Measurements from ENCODE around the gene MPG.

MPG gene

GRCh38 chr16:62968-63391 lies 15.0 kb upstream of the MPG start:
- no peaks in the 10 kb centered on the region for H3K27me3 ChIP-seq (ENCODE audit: insufficient read depth, low read depth)
- H3K4me3 ChIP-seq (IDR thresholded peaks at IDR 0.05; ENCODE audit: insufficient read depth, low read depth, low read length): no peak overlapping the region
- no peak overlapping the region for H3K27ac ChIP-seq
- H3K9ac ChIP-seq: no peak overlapping the region
- H3K79me2 ChIP-seq (ENCODE audit: insufficient read depth, low read depth): no peaks in the 10 kb centered on the region
- H3K4me1 ChIP-seq (ENCODE audit: low read depth, poor library complexity, severe bottlenecking): peaks cover 10% of the 10 kb centered on the region
- no peak overlapping the region for H2AFZ ChIP-seq (ENCODE audit: low read depth)
- H3K4me2 ChIP-seq: no peak overlapping the region
- H4K20me1 ChIP-seq (ENCODE audit: insufficient read depth): no peaks in the 10 kb centered on the region
- no peak for TF ChIP-seq CTCF (conservative IDR thresholded peaks at IDR 0.05; ENCODE audit: low read depth, low read length)
- H3K36me3 ChIP-seq (ENCODE audit: insufficient read depth): no peaks in the 10 kb centered on the region

GRCh38 chr16:63466-63865 lies 14.6 kb upstream of the MPG start:
- H2AFZ ChIP-seq (ENCODE audit: low read depth): no peak overlapping the region
- H3K36me3 ChIP-seq (ENCODE audit: insufficient read depth): no peaks in the 10 kb centered on the region
- no peaks in the 10 kb centered on the region for H4K20me1 ChIP-seq (ENCODE audit: insufficient read depth)
- H3K4me3 ChIP-seq (IDR thresholded peaks at IDR 0.05; ENCODE audit: insufficient read depth, low read depth, low read length): no peak overlapping the region
- no peaks in the 10 kb centered on the region for H3K79me2 ChIP-seq (ENCODE audit: insufficient read depth, low read depth)
- TF ChIP-seq CTCF (conservative IDR thresholded peaks at IDR 0.05; ENCODE audit: low read depth, low read length): no peak
- H3K27me3 ChIP-seq (ENCODE audit: insufficient read depth, low read depth): no peaks in the 10 kb centered on the region
- no peak overlapping the region for H3K9ac ChIP-seq
- no peak overlapping the region for H3K27ac ChIP-seq
- peaks cover 10% of the 10 kb centered on the region for H3K4me1 ChIP-seq (ENCODE audit: low read depth, poor library complexity, severe bottlenecking)
- no peak overlapping the region for H3K4me2 ChIP-seq

GRCh38 chr16:63998-64913 lies 13.8 kb upstream of the MPG start:
- no peaks in the 10 kb centered on the region for H3K27me3 ChIP-seq (ENCODE audit: insufficient read depth, low read depth)
- no peaks in the 10 kb centered on the region for H3K36me3 ChIP-seq (ENCODE audit: insufficient read depth)
- H3K4me1 ChIP-seq (ENCODE audit: low read depth, poor library complexity, severe bottlenecking): peaks cover 10% of the 10 kb centered on the region
- no peak overlapping the region for H3K4me3 ChIP-seq (IDR thresholded peaks at IDR 0.05; ENCODE audit: insufficient read depth, low read depth, low read length)
- H4K20me1 ChIP-seq (ENCODE audit: insufficient read depth): no peaks in the 10 kb centered on the region
- no peak overlapping the region for H3K4me2 ChIP-seq
- H3K9ac ChIP-seq: no peak overlapping the region
- no peak for TF ChIP-seq CTCF (conservative IDR thresholded peaks at IDR 0.05; ENCODE audit: low read depth, low read length)
- no peak overlapping the region for H2AFZ ChIP-seq (ENCODE audit: low read depth)
- no peaks in the 10 kb centered on the region for H3K79me2 ChIP-seq (ENCODE audit: insufficient read depth, low read depth)
- H3K27ac ChIP-seq: no peak overlapping the region

- H3K36me3 ChIP-seq (ENCODE audit: insufficient read depth): no peaks in the 10 kb centered on the region
- H3K4me2 ChIP-seq: no peak overlapping the region
- peaks cover 10% of the 10 kb centered on the region for H3K4me1 ChIP-seq (ENCODE audit: low read depth, poor library complexity, severe bottlenecking)
- TF ChIP-seq CTCF (conservative IDR thresholded peaks at IDR 0.05; ENCODE audit: low read depth, low read length): no peak
- H4K20me1 ChIP-seq (ENCODE audit: insufficient read depth): no peaks in the 10 kb centered on the region
- no peak overlapping the region for H3K27ac ChIP-seq
- no peak overlapping the region for H3K9ac ChIP-seq
- no peak overlapping the region for H2AFZ ChIP-seq (ENCODE audit: low read depth)
- no peak overlapping the region for H3K4me3 ChIP-seq (IDR thresholded peaks at IDR 0.05; ENCODE audit: insufficient read depth, low read depth, low read length)
- H3K79me2 ChIP-seq (ENCODE audit: insufficient read depth, low read depth): no peaks in the 10 kb centered on the region
- H3K27me3 ChIP-seq (ENCODE audit: insufficient read depth, low read depth): no peaks in the 10 kb centered on the region
Observed at GRCh38 chr16:64914-65255, 13.1 kb upstream of the MPG start.

All from KMS-11 (cell line).